GM21381 (cell line): ENCODE measurements around the gene PTPRZ1.

Experiments
- ATAC-seq: cut with Tn5 transposase; IDR thresholded peaks from one replicate; pipeline ENCODE4 v1.9.1; 2021; ENCODE audit warnings: mild to moderate bottlenecking, moderate library complexity; ENCODE audit not compliant: unreplicated experiment

The PTPRZ1 gene

DNA sequence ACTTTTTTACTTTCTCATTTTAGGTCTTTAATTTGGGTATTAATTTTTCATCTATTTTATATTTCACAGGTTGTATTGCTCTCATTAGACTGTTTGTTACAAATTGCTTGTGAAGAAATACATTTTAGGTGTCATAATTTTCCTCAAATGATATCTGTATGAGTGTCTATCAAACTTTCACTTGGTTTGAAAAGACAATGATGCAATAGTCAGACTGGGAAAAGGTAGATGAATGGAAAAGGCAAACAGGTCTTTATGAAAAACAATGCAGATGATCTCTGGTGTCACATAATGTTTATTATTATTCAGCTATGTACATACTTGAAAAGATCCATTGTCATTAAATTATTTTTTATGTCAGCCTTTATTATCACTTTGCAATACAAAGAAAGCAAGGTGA, 80.2 kb downstream of the PTPRZ1 start:
- no peak for ATAC-seq

DNA sequence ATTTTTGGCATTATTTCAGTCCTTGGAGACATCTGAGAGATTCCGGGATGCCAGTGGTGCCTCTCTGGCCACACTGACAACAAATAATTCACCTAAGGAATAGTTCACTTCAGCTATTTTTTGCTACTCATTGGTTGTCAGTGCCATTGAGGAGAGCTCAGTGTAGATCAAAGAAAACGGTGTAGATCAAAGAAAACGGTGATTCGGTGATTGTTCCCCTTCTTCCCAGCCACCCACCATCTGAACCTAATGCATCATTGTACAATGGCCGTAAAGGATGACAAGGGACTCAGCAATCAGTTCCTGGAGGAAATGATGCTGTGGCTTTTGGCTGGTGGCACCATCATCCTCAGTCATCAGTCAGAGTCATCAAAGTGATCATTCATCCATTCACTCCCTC, 80.6 kb downstream of the PTPRZ1 start:
- ATAC-seq, result no peak

DNA sequence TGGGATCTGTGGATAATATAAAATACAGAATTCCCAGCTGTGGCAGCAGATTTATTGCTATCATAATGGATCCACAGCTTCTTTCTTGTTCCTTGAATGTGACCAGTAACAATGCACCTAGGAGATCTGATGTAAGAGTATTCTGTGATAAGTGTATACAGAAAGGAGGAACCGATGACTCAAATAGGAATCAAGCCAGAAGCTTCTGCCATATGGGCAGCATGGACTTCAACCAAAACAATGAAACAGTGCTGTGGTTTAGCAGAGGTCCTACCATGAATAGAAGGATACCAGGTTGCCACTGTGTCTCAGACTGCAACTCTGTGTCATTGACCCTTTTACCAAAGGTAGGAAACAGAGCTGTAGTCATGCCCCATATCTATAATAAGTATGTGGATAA, 81.8 kb downstream of the PTPRZ1 start:
- peak; percentile 47 for ATAC-seq

DNA sequence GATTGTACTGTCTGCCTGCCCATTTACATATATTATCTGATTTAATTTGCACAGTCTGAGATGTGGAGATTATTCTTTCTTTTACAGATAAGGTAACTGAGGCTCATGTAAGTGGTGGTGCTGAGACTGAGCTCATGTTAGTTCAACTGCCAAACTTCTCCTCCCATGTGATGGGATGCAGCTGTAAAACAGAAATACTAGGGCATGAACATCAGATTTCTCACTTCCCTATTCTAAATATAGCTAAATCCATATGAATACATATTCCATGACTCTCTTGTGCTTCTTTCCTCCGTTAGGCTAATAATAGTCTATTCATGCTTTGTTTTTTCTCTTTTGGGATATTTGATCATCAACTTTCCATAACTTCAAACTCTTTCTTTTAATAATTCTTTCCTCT, 84.7 kb downstream of the PTPRZ1 start:
- no peak for ATAC-seq

DNA sequence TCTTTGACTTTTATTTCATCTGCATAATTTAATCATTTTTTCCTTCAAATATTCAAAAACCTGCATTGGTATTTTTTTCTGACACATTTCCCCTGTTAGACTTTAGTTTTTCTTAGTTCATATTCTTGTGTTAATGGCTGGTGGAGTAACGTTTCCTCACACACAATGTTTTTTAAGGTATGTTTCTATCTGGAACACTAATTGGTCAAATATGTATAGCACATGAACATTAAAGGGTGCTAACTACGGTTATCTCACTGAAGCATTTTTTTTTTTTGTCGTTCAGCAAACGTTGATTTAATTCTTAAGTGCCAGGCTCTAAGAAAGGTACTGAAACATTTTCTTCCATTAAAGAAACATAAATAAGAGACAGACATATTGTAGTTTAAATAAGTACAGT, 87.7 kb downstream of the PTPRZ1 start:
- ATAC-seq, result no peak

DNA sequence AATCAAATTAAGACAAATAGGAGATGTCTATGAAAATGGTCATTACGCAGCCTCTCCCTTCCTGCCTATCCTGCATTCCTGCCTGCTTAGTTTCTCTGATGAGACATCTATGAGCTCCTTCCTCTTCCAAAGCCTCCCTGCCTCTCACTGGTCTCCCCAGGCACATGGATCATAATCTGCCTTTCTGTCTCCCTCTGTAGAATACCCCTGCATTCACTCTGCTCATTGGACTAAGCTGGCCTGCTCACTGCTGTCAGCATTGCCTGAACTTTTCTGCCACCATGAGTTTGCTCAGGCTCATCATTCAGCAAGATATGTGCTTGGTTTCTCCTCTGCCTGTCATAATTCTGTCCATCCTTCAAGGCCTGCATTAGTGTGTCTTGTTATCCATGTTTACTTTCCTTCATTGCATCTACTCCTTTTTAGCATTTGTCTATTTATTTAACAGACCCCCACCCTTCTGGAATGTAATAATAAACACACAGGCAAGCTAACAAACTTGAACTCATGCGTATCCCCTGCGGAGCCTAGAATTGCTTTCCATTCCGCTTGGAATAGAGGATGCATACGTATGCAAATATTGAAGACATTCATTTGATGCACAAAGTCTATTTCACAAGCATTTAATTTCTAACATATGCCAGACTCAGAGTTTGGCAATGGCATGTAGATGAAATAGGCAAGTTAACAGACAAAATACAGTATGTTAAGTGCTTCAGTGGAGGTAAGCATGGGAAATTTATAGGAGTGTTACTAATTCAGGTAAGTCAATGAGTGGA, 88.3 kb downstream of the PTPRZ1 start:
- ATAC-seq, result no peak

- ATAC-seq, result no peak
Measured at GRCh38 chr7:121966276-121966934, 93.4 kb downstream of the PTPRZ1 start.

- no peak for ATAC-seq
Measured at GRCh38 chr7:121966935-121967332, 94.0 kb downstream of the PTPRZ1 start.

GRCh38 chr7:121985476-121986030, 112.6 kb downstream of the PTPRZ1 start:
- no peak for ATAC-seq

- ATAC-seq, result no peak
Measured at GRCh38 chr7:121992068-121992467, 119.1 kb downstream of the PTPRZ1 start.

DNA sequence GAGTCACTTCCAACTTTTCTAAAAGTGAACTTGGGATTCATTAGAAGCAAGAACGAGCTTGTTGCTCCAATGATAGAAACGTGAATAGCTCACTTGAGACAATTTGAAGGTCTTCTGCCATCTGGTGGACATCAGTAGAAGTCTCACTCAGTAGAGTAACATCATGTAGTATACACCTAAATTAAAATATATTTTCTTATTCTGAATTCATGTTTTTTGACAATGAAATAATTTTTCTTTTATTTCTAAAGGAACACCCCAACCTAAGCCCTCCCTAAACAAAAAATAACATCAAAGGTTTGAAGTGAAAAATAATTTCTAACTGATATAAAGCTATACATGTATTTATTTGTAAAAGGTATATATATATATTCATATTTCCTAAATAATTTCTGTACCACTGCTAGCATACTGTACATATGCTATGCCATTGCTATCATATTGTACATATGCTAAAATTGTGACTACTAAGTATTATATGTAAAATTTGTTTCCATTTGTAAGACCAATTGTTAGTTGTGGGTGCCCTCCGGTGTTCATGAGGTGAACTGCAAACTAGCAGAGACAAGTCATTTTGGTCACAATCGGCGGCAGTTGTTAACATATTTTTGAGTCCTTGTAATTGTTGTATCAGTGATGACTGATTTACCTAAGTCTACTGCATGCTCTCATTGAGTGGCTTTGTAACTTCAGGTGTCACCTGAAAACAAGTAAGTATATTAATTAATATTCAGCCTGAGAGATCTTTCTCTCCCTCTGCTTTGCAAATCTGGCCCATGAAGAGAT, 121.9 kb downstream of the PTPRZ1 start:
- ATAC-seq, result peak; percentile 95

DNA sequence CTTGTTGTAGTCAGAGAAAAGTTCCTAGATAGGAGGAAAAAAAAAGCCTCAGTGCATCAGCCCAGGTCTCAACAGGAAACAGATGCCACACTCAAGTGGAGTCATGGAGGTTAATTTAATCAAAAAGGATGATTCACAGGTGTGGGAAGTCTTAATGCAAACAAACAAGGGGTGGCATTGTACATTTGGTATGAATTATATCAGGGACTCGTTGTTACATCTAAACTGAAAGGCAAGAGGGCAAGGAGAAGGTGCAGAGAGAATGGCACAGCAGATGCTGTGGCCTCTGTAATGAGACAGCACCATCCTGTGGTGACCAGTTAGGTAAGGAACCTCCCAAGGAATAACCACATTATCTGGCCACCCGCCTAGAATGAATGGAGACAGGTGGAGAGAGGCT, 133.7 kb downstream of the PTPRZ1 start:
- ATAC-seq, result no peak

- no peak for ATAC-seq
Measured at GRCh38 chr7:122010116-122010515, 137.2 kb downstream of the PTPRZ1 start.

DNA sequence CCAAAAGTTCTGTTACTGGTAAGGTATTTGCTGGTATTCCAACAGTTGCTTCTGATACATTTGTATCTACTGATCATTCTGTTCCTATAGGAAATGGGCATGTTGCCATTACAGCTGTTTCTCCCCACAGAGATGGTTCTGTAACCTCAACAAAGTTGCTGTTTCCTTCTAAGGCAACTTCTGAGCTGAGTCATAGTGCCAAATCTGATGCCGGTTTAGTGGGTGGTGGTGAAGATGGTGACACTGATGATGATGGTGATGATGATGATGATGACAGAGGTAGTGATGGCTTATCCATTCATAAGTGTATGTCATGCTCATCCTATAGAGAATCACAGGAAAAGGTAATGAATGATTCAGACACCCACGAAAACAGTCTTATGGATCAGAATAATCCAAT, 140.1 kb downstream of the PTPRZ1 start:
- peak; percentile 56 for ATAC-seq

GRCh38 chr7:122013630-122014029, 140.7 kb downstream of the PTPRZ1 start:
- ATAC-seq, result peak; percentile 8

DNA sequence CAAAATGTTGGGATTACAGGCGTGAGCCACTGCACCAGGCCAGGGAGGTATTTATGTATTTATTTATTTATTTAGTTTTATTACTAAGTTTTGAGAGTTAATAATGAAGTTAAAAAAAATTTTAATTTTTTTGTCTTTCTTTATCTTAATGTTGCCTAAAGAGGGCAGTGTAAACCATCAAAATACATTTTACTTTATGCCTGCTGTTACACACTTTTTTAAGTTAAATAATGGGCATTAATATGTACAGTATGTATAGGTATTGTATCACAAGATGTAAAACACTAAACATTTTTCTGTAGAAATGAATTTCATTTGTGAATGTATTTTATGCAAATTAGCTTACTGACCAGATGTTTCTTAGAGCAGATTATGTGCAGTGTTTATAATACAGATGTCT, 141.7 kb downstream of the PTPRZ1 start:
- no peak for ATAC-seq

GRCh38 chr7:122018032-122018431, 145.1 kb downstream of the PTPRZ1 start:
- ATAC-seq, result no peak

DNA sequence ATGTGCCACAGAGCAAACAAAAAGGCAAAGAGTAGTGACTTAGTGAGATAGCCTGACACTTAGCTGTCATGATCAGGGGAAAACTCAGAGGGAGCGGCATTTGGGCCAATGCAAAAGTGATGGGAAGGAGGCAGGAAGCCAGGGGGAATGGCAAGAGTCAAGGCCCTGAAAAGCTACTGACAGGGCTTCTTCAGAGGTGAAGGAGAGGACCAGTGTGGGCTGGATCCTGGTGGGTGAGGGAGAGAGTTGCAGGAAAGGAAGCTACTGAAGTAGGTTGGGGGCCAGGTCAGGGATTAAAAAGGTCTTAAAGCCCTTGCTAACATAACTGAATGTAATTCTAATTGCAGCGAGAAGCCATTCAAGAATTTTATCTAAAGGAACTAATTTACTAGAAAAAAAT, 154.1 kb downstream of the PTPRZ1 start:
- no peak for ATAC-seq

DNA sequence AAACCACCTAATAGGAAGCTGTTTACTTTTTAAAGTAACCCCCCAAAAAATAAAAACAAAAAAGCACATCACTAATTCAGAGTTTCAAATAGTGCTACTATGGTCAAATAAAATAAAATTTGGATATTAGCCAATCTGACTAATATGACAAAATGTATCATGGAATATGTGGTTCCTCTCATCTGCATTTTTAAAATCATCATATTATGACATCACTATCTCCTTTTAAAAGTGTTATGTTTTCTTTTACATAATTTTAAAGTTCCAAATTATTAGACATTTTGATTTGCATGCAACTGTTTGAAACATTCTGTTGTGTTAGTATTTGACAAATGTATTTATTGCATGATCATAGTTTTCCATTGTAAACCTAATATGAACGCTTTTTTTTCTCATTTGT, 160.7 kb downstream of the PTPRZ1 start:
- no peak for ATAC-seq

GRCh38 chr7:122035876-122036275, 162.9 kb downstream of the PTPRZ1 start:
- ATAC-seq, result no peak

GRCh38 chr7:122038134-122038533, 165.2 kb downstream of the PTPRZ1 start:
- ATAC-seq, result no peak

GRCh38 chr7:122038904-122039303, 165.9 kb downstream of the PTPRZ1 start:
- ATAC-seq, result no peak
